Sciatic nerve (tissue), 2 donors: ENCODE data around the gene VMP1. TPM values are rescaled to one million over a fixed set of nuclear protein-coding genes. Genes with fewer than 3 reads are reported as not detected.

Experiments used
- ATAC-seq: fragments of 200-7000 bp; cut with Tn5 transposase; one replicate; pipeline ENCODE4 v1.9.1; 2020; ENCODE audit warnings: mild to moderate bottlenecking, moderate library complexity
- DNase-seq: peaks from one replicate; pipeline ENCODE4 v3.0.0-alpha.2; 2020; ENCODE audit warnings: low spot score
- intact Hi-C: fragments of 100-400 bp; cut with DNase I; formaldehyde crosslinking; loops from one replicate; pipeline ENCODE4 v1.14.2; 2022
- total RNA-seq: library from RNA; stranded (reverse); fragmentation: NEBNext Ultra II Directional; extraction: Animal tissue kit (Norgen Biotek cat#: 25700); gene quantifications from one replicate; pipeline ENCODE4 v1.2.1, GENCODE V29; 2021
- donor health status: DM: no; HTN: no; CAD: no.
- donor health status: DM: no; HTN: no; CAD: no.

VMP1 gene
- total RNA-seq, 1 donor from 2014 or later = 236 TPM

GRCh38 chr17:59699786-59700185 is 7.7 kb upstream of the VMP1 start:
- ATAC-seq = no peak
- intact Hi-C loops = no loop called here
- DNase-seq = no peak

- intact Hi-C loops = no loop called here
- ATAC-seq (no peak), DNase-seq (no peak)
Observed at GRCh38 chr17:59702304-59702703, 5.2 kb upstream of the VMP1 start.

DNA sequence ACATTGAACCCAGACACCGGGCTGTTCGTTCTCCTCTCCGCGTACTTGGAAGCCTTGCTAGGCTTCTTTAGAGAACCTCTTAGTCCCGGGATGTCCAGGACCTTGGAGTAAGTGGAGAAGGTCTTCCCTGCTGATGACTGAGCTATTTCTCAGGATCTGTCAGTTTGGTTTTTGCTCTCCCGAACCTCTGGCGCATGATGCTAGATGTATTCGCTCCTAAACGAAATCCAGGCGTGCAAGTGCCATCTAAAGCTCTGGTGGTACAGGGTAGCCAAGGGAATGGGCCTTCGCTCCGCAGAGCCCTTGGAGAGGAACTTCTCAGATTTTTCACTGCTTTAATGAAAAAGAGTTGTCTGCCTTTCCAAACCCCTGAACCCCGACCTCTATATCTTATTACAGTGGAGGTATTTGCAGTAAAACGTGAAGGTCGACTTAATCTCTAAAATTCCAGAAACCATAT is 547 bp downstream of the VMP1 start:
- intact Hi-C loops = no loop called here
- ATAC-seq (peak; percentile 28), DNase-seq (no peak)

DNA sequence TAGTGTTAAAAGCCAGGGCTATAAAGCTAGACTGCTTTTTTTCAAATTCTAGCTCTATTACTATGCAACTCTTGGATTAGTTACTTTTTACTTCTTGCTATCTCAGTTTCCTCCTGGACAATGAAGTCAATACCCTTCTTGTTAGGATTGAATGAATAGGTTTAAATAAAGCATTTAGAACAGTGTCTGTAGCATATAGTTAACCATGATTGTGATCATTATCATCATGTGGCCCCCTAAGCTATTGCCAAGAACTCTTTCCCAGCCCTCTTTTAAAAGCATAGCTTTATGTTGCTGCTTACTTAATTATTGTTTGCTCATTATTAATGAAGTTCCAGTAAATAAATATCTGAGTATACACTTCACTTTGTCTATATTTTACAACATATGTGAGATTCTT is 4.5 kb downstream of the VMP1 start:
- DNase-seq (no peak), ATAC-seq (no peak)
- intact Hi-C loops = no loop called here

DNA sequence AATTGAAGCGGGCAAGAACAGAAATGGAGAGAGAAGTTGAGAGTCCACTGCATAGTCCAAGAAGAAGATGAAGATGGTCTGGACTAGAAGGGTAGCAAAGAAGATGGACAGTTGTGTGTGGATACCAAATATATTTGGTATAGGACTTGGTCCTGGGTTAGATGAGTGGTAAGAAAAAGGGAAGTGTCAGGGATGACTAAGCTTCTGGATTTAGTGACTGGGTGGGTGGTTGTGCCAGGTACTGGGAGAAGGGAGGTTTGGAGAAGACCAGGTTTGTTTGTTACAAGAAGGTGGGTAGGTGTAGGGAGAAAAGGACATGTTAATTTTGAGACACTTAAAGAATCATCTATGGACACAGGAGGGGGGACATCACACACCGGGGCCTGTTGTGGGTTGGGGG is 5.4 kb downstream of the VMP1 start:
- DNase-seq (no peak), ATAC-seq (no peak)
- intact Hi-C loops = no loop called here

GRCh38 chr17:59714255-59714654 is 6.8 kb downstream of the VMP1 start:
- DNase-seq (no peak), ATAC-seq (no peak)
- intact Hi-C loops = no loop called here

DNA sequence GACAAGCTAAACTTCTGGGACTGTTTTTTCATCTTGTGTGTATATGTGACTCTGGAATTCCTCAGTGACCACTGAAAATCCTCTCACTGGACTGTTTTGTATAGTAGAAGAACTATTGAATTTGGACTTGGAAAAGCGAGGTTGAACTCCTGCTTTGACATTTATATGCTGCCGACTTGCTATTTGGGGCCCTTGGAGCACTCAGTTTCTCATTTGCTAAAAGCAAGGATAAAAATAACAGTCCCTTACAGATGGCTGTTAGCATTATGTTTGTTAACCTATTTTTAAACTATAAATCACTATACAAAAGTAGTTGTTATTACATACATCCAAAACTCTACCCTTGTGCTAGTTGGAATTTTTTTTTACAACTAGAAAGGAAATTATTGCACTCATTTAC is 9.0 kb downstream of the VMP1 start:
- DNase-seq (no peak), ATAC-seq (no peak)
- intact Hi-C loops = no loop called here

DNA sequence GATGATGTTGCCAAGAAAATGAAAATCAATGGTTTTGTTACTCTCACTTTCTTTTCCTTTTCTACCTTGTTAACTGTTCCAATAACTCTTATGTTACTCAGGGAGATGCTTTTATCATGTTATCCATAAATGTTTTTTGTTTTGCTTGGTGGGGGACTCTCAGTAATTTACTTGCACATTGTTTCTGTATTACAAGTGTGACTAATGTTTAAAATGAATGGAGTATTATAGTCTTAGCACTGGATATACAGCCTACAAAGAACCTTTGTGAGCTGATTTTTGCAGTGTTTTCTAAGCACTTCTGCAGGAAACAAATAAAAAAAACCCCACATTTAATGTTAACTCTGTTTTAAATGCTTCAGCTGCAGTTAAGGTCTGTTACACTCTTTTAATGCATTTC is 12.1 kb downstream of the VMP1 start:
- intact Hi-C loops = no loop called here
- DNase-seq = no peak
- ATAC-seq = no peak

- intact Hi-C loops = no loop called here
- ATAC-seq (no peak), DNase-seq (no peak)
Observed at GRCh38 chr17:59722623-59723022, 15.2 kb downstream of the VMP1 start.

GRCh38 chr17:59723041-59723440 is 15.6 kb downstream of the VMP1 start:
- ATAC-seq (no peak), DNase-seq (no peak)
- intact Hi-C loops = no loop called here

- ATAC-seq = no peak
- no peak for DNase-seq
Observed at GRCh38 chr17:59723607-59724006, 16.2 kb downstream of the VMP1 start.

GRCh38 chr17:59725691-59726090 is 18.2 kb downstream of the VMP1 start:
- ATAC-seq (peak; percentile 93), DNase-seq (no peak)
- intact Hi-C loops = no loop called here

More at GRCh38 chr17:59723607-59724006, 16.2 kb downstream of the VMP1 start:
- intact Hi-C loops = no loop called here

GRCh38 chr17:59727817-59728533 is 20.5 kb downstream of the VMP1 start:
- ATAC-seq (no peak), DNase-seq (no peak)
- intact Hi-C loops = no loop called here

DNA sequence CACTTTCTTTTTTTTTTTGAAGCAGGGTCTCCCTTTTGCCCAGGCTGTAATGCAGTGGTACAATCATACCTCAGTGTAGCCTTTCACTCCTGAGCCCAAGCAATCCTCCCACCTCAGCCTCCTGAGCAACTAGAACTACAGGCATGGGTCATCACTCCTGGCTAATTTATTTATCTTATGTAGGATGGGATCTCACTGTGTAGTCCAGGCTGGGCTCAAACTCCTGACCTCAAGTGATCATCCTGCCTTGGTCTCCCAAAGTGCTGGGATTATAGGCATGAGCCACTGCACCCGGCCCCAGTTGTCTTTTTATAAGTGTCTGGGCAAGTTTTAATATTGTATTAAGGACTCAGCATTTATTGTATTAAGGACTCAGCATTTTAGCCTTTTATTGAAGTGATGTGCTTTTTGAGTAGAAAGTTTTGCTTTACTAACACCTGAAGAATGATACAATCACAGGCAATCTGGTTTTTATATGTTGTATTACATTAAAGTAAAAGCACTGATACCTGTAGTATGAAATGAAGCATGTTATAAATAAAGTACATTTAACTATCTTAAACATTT is 22.9 kb downstream of the VMP1 start:
- ATAC-seq = no peak
- intact Hi-C loops = no loop called here
- DNase-seq = no peak

DNA sequence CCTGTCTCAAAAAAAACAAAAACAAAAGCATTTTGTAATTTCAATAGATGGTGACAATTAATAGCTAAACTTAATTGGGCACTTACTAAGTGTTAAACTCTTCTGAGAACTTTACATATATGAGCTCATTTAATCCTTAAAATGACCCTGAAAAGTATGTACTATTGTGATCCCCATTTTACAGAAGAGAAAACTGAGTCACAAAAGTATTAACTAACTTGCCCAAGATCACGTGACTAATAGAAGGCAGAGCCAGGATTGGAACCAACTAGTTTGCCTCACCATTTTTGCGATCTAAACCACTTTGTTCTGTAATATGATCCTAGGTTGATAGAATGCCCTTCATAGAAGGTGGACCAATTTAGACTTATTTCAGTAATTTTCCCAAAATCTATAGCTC is 26.2 kb downstream of the VMP1 start:
- no peak for DNase-seq
- no peak for ATAC-seq
- intact Hi-C loops = no loop called here

- no peak for DNase-seq
- ATAC-seq = no peak
- intact Hi-C loops = no loop called here
Observed at GRCh38 chr17:59734226-59734625, 26.8 kb downstream of the VMP1 start.

DNA sequence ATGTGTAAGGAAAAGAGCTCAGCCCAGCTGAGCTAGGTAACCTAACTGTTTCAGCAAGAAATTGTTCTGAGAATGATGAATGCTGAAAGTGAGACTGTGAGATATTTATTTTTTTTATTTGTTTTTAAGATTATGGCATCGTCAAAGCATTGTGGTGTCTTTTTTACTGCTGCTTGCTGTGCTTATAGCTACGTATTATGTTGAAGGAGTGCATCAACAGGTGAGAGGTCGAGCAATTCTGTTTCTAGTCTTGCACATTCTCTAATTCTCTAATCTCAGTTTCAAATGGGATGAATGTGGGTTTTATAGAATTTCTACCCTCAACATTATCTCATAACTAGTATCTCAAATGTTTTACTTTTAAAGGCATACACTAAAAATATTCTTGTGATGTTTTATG is 29.9 kb downstream of the VMP1 start:
- DNase-seq (no peak), ATAC-seq (no peak)
- intact Hi-C loops = no loop called here

DNA sequence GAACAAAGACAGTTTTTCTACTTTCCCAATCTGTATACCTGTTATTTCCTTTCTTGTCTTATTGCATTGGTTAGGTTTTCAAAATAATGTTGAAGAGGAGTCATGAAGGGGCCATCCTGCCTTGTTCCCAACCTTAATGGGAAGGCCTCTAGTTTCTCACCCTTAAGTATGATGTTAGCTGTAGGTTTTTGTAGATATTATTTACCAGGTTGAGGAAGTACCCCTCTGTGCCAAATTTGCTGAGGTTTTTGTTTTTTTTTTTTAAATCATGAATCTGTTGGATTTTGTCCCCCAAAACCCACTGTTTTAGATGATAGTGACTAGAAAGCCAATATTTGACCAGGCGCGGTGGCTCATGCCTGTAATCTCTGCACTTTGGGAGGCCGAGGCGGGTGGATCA is 36.4 kb downstream of the VMP1 start:
- ATAC-seq (no peak), DNase-seq (no peak)
- intact Hi-C loops = no loop called here

DNA sequence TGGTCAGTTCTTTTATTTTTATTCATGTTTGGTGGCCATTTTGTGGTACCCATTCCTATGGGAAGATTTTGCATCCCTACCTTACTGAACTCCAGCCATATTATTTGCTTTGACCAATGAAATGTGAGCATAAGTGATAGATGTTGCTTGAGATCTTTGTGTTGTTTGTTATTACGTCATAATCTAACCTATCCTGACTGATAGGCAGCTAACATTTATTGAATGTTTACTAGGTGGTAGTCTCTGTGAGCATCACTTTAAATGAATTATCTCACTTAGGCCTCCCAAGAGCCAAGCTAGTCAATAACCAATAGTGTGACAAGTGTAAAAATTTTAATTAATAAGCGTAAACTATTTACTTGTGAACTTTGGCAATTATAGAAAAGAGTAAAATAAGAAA is 37.6 kb downstream of the VMP1 start:
- ATAC-seq (no peak), DNase-seq (no peak)
- intact Hi-C loops = no loop called here

GRCh38 chr17:59746849-59747445 is 39.5 kb downstream of the VMP1 start:
- intact Hi-C loops = no loop called here

DNA sequence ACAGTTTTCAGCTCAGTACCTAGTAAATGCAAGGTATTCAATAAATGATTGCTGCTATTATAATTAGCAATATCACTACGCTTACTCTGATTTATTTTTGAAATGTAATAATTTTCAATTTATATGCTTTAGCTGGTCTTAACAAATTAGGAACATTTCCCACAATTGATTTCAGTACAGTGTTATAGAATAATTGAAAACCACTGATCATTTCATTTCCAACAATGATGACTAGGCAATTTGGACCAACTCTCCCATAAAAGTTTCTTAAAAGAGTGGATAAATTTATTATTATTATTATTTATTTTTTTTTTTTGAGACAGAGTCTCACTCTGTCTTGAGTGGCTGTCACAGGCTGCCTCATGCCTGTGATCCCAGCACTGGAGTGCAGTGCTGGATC is 41.1 kb downstream of the VMP1 start:
- DNase-seq (no peak), ATAC-seq (no peak)
- intact Hi-C loops = no loop called here

More at GRCh38 chr17:59746849-59747445, 39.5 kb downstream of the VMP1 start:
- ATAC-seq (peak; percentile 61), DNase-seq (no peak)
